NT2/D1 (cell line): ENCODE data around the gene PRDM15.

Experiments
- YY1 ChIP-seq: IDR thresholded peaks from 2 replicates; pipeline ENCODE4 v1.6.1; 2011; ENCODE audit not compliant: insufficient read length, insufficient read depth
- ZNF274 ChIP-seq: IDR thresholded peaks from 2 replicates; pipeline ENCODE4 v1.6.1; 2011; ENCODE audit warnings: mild to moderate bottlenecking, low read depth, low read length

- TF ChIP-seq ZNF274 (no peak), YY1 (no peak)
Measured at GRCh38 chr21:41758550-41758949, 120.6 kb downstream of the PRDM15 start.
